ENCODE data around the gene FSTL1.
A peak's percentile ranks its signal among the peaks of the same experiment; 100 is the strongest.

The FSTL1 gene

DNA sequence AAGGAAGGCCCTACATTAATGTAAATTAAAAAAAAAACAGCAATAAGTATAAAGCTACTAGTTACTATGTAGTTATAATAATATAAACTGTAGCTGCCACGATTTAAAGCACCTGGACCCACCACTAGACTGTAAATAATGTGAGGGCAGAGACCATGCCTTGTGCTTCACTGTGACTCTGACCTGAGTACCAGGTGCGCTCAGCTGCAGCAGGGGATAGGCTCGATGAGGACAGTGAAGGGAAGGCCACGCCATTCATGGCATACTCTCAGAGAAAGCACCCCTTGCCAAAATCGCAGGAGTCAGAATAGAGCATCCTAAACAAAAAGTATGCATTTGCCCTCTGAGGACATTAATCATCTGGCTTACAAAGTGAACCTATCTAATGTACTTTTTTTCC lies 5.1 kb downstream of the FSTL1 start:
- no peaks in the 10 kb centered on the region for H3K4me1 ChIP-seq (ENCODE audit: low read length)
- no peak overlapping the region for H2AFZ ChIP-seq (ENCODE audit: low read depth, low read length)
- H3K4me3 ChIP-seq (ENCODE audit: low read length) = no peak overlapping the region
- no peak overlapping the region for H3K27ac ChIP-seq (ENCODE audit: low read length)
- peaks cover 3% of the 10 kb centered on the region; the same call in 1 of the 2 replicates for H3K27me3 ChIP-seq (ENCODE audit: low read depth, low read length)
- H3K79me2 ChIP-seq (ENCODE audit: low read length) = no peaks in the 10 kb centered on the region
- H3K4me2 ChIP-seq (ENCODE audit: low read length) = no peak overlapping the region
- no peak for TF ChIP-seq EZH2phosphoT487 (IDR thresholded peaks at IDR 0.05; ENCODE audit: low read depth)
- TF ChIP-seq, protein P1, sequence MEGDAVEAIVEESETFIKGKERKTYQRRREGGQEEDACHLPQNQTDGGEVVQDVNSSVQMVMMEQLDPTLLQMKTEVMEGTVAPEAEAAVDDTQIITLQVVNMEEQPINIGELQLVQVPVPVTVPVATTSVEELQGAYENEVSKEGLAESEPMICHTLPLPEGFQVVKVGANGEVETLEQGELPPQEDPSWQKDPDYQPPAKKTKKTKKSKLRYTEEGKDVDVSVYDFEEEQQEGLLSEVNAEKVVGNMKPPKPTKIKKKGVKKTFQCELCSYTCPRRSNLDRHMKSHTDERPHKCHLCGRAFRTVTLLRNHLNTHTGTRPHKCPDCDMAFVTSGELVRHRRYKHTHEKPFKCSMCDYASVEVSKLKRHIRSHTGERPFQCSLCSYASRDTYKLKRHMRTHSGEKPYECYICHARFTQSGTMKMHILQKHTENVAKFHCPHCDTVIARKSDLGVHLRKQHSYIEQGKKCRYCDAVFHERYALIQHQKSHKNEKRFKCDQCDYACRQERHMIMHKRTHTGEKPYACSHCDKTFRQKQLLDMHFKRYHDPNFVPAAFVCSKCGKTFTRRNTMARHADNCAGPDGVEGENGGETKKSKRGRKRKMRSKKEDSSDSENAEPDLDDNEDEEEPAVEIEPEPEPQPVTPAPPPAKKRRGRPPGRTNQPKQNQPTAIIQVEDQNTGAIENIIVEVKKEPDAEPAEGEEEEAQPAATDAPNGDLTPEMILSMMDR (IDR thresholded peaks at IDR 0.05; ENCODE audit: low read depth, low read length) = no peak
- no peaks in the 10 kb centered on the region for H3K36me3 ChIP-seq (replicated peaks; ENCODE audit: low read depth, low read length)
- no peaks in the 10 kb centered on the region for H4K20me1 ChIP-seq (ENCODE audit: insufficient read depth, low read length)
- no peaks in the 10 kb centered on the region for H3K9me3 ChIP-seq (ENCODE audit: insufficient read depth, low read length)
- H3K9ac ChIP-seq (ENCODE audit: low read length) = no peak overlapping the region

DNA sequence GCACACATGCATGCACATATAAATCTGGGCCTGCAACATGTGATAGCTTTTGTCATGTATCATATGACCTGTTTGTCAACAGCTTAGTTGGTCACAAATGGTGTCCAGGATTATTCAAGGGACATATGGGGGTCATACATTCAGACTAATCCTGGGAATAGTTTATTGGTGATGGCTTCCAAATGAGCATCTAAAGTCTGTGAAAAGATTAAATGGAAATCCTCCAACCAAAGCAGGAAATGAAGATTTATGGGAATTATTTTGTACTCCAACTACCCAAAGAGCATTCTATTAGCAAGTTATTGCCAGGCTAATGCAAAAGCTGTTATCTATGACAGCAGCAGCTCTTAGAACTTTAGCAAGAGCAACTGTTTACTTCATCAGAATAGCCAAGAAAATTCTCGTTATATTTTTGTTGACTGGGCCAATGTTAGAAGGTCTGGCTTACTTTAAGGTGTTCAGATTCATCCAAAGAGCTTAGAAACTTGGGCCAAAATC lies 7.1 kb downstream of the FSTL1 start:
- Histone ChIP-seq H3K36me3 (replicated peaks; ENCODE audit: low read depth, low read length) (no peaks in the 10 kb centered on the region), H3K4me3 (ENCODE audit: low read length) (no peak overlapping the region), H3K9me3 (ENCODE audit: insufficient read depth, low read length) (no peaks in the 10 kb centered on the region), H3K4me2 (ENCODE audit: low read length) (no peak overlapping the region), H3K27me3 (ENCODE audit: low read depth, low read length) (no peaks in the 10 kb centered on the region), H3K4me1 (ENCODE audit: low read length) (no peaks in the 10 kb centered on the region), H4K20me1 (ENCODE audit: insufficient read depth, low read length) (no peaks in the 10 kb centered on the region), H3K79me2 (ENCODE audit: low read length) (no peaks in the 10 kb centered on the region), H3K27ac (ENCODE audit: low read length) (no peak overlapping the region), H3K9ac (ENCODE audit: low read length) (no peak overlapping the region), H2AFZ (ENCODE audit: low read depth, low read length) (no peak overlapping the region)
- TF ChIP-seq, protein P1 (IDR thresholded peaks at IDR 0.05; ENCODE audit: low read depth, low read length) = no peak
- TF ChIP-seq EZH2phosphoT487 (IDR thresholded peaks at IDR 0.05; ENCODE audit: low read depth) = no peak

DNA sequence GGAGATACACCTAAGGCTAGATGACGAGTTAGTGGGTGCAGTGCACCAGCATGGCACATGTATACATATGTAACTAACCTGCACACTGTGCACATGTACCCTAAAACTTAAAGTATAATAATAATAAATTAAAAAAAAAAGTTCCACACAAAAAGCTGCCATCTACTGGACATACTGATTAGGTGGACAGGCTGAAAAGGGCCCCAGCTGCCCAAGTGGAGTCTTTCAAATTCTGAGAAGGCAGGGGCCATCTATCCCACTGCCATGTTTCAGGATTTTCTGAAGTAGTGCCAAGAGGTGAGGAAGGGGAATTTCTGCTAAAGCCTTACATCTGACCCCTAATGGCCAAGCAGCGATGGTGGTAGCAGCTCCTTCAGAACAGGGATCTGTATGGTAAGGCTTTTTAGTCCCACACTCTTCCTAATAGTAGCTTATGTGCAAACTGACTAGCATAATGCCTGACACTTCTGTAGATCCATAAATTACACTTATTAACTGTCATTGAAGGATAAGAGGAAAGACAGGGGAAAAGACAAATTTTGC lies 7.7 kb downstream of the FSTL1 start:
- Histone ChIP-seq H2AFZ (ENCODE audit: low read depth, low read length) (no peak overlapping the region), H4K20me1 (ENCODE audit: insufficient read depth, low read length) (no peaks in the 10 kb centered on the region), H3K9me3 (ENCODE audit: insufficient read depth, low read length) (no peaks in the 10 kb centered on the region), H3K27ac (ENCODE audit: low read length) (no peak overlapping the region), H3K4me3 (ENCODE audit: low read length) (no peak overlapping the region), H3K36me3 (replicated peaks; ENCODE audit: low read depth, low read length) (no peaks in the 10 kb centered on the region), H3K27me3 (ENCODE audit: low read depth, low read length) (no peaks in the 10 kb centered on the region), H3K9ac (ENCODE audit: low read length) (no peak overlapping the region), H3K79me2 (ENCODE audit: low read length) (no peaks in the 10 kb centered on the region), H3K4me1 (ENCODE audit: low read length) (no peaks in the 10 kb centered on the region), H3K4me2 (ENCODE audit: low read length) (no peak overlapping the region)
- TF ChIP-seq, protein P1 (IDR thresholded peaks at IDR 0.05; ENCODE audit: low read depth, low read length) = peak; percentile 20; the same call in 1 of the 2 replicates
- no peak for TF ChIP-seq EZH2phosphoT487 (IDR thresholded peaks at IDR 0.05; ENCODE audit: low read depth)

DNA sequence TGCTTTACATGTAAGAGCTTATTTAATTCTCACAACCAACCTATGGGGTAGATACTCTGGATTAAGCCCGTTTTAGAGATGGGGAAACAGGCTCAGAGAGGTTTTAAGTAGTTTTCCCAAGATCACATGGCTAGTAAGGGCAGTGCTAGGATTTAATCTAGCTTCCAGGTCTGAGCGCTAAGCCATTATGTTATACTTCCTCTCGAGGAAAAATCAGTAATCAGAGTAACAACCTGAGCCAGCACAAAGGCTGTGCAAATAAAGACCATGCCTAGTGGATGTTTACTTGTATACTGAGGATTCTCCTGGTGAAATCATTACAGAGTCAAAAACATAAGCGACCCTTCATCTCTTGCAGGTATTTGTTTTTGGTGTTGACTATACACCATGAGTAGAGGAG lies 9.0 kb downstream of the FSTL1 start:
- Histone ChIP-seq H3K9ac (ENCODE audit: low read length) (no peak overlapping the region), H3K27me3 (ENCODE audit: low read depth, low read length) (no peaks in the 10 kb centered on the region), H3K9me3 (ENCODE audit: insufficient read depth, low read length) (no peaks in the 10 kb centered on the region), H2AFZ (ENCODE audit: low read depth, low read length) (no peak overlapping the region), H3K4me3 (ENCODE audit: low read length) (no peak overlapping the region), H3K79me2 (ENCODE audit: low read length) (no peaks in the 10 kb centered on the region), H3K36me3 (replicated peaks; ENCODE audit: low read depth, low read length) (no peaks in the 10 kb centered on the region), H3K27ac (ENCODE audit: low read length) (no peak overlapping the region), H3K4me1 (ENCODE audit: low read length) (no peaks in the 10 kb centered on the region), H3K4me2 (ENCODE audit: low read length) (no peak overlapping the region), H4K20me1 (ENCODE audit: insufficient read depth, low read length) (no peaks in the 10 kb centered on the region)
- TF ChIP-seq EZH2phosphoT487 (IDR thresholded peaks at IDR 0.05; ENCODE audit: low read depth) = no peak
- TF ChIP-seq, protein P1 (IDR thresholded peaks at IDR 0.05; ENCODE audit: low read depth, low read length) = no peak
